Glutamatergic neuron (in vitro differentiated cells): ENCODE results near the gene ABCF2. TPM values are rescaled to one million over a fixed set of nuclear protein-coding genes. Genes with fewer than 3 reads are reported as not detected.

Experiments
- DNase-seq: peaks from one replicate; pipeline ENCODE4 v3.0.0; 2022
- H3K27ac Mint-ChIP-seq: one replicate; pipeline ENCODE4 v1.8.0; 2020; ENCODE audit warnings: mild to moderate bottlenecking, mixed read lengths, inconsistent platforms; ENCODE audit not compliant: unreplicated experiment
- H3K27me3 Mint-ChIP-seq: one replicate; pipeline ENCODE4 v1.8.0; 2020; ENCODE audit warnings: mild to moderate bottlenecking, moderate library complexity, mixed read lengths, inconsistent platforms; ENCODE audit not compliant: unreplicated experiment
- H3K36me3 Mint-ChIP-seq: one replicate; pipeline ENCODE4 v1.8.0; 2020; ENCODE audit warnings: mild to moderate bottlenecking, mixed read lengths, inconsistent platforms; ENCODE audit not compliant: unreplicated experiment
- H3K4me1 Mint-ChIP-seq: one replicate; pipeline ENCODE4 v1.8.0; 2020; ENCODE audit warnings: mild to moderate bottlenecking, low read depth, mixed read lengths, inconsistent platforms; ENCODE audit not compliant: unreplicated experiment
- H3K4me3 Mint-ChIP-seq: one replicate; pipeline ENCODE4 v1.8.0; 2020; ENCODE audit warnings: mild to moderate bottlenecking, mixed read lengths, inconsistent platforms; ENCODE audit not compliant: unreplicated experiment
- H3K9me3 Mint-ChIP-seq: one replicate; pipeline ENCODE4 v1.8.0; 2020; ENCODE audit warnings: mild to moderate bottlenecking, moderate library complexity, mixed read lengths, inconsistent platforms; ENCODE audit not compliant: unreplicated experiment
- CTCF ChIP-seq: fragments of 200-600 bp; sonication (generic); IDR thresholded peaks from one replicate; pipeline ENCODE4 v1.5.0; 2021; ENCODE audit not compliant: partially characterized antibody, unreplicated experiment
- total RNA-seq: library from RNA; stranded (reverse); fragmentation: NEBNext Ultra II Directional; extraction: Animal tissue kit (Norgen Biotek cat#: 25700); gene quantifications from one replicate; pipeline ENCODE4 v1.2.1, GENCODE V29; 2021; ENCODE audit not compliant: unreplicated experiment

The ABCF2 gene
- total RNA-seq, 1 donor from 2014 or later, result 39.1 TPM

- Mint-ChIP-seq H3K4me1 (peaks cover 2% of the 10 kb centered on the region), H3K4me3 (no peak overlapping the region), H3K36me3 (no peaks in the 10 kb centered on the region), H3K9me3 (peaks cover 4% of the 10 kb centered on the region), H3K27ac (no peak overlapping the region), H3K27me3 (peaks cover 9% of the 10 kb centered on the region)
- no peak for TF ChIP-seq CTCF
- no peak for DNase-seq
These were observed 22.5 kb downstream of the ABCF2 start for GRCh38 chr7:151204383-151205032.

GRCh38 chr7:151202836-151203235 is 24.2 kb downstream of the ABCF2 start:
- no peak for TF ChIP-seq CTCF
- Mint-ChIP-seq H3K36me3 (no peaks in the 10 kb centered on the region), H3K27ac (no peak overlapping the region), H3K9me3 (peaks cover 6% of the 10 kb centered on the region), H3K4me1 (peaks cover 2% of the 10 kb centered on the region), H3K4me3 (no peak overlapping the region), H3K27me3 (peaks cover 8% of the 10 kb centered on the region)
- no peak for DNase-seq

- H3K27me3 Mint-ChIP-seq, result peaks cover 8% of the 10 kb centered on the region
- H3K27ac Mint-ChIP-seq, result no peak overlapping the region
- H3K36me3 Mint-ChIP-seq, result no peaks in the 10 kb centered on the region
These were observed 25.3 kb downstream of the ABCF2 start for GRCh38 chr7:151201751-151202150.

GRCh38 chr7:151201344-151201743 is 25.7 kb downstream of the ABCF2 start:
- H3K9me3 Mint-ChIP-seq, result peaks cover 6% of the 10 kb centered on the region
- DNase-seq, result no peak
- TF ChIP-seq CTCF, result no peak

More at GRCh38 chr7:151201751-151202150, 25.3 kb downstream of the ABCF2 start:
- no peak for TF ChIP-seq CTCF
- peaks cover 2% of the 10 kb centered on the region for H3K4me1 Mint-ChIP-seq
- H3K4me3 Mint-ChIP-seq, result no peak overlapping the region
- H3K9me3 Mint-ChIP-seq, result peaks cover 6% of the 10 kb centered on the region
- DNase-seq, result no peak

More at GRCh38 chr7:151201344-151201743, 25.7 kb downstream of the ABCF2 start:
- Mint-ChIP-seq H3K4me3 (peak overlapping the region; percentile 17), H3K36me3 (no peaks in the 10 kb centered on the region), H3K27ac (no peak overlapping the region), H3K27me3 (peaks cover 8% of the 10 kb centered on the region), H3K4me1 (peaks cover 2% of the 10 kb centered on the region)
